OCI-LY3 (cell line): Measurements from ENCODE around the gene IGDCC3.

Experiments used
- H2AFZ ChIP-seq: fragments of 200-600, 300-600 bp; shearing (Covaris generic); 2 replicates; pipeline ENCODE4 v1.6.0; 2014; ENCODE audit warnings: antibody characterized with exemption, low read depth, low read length
- H3K27ac ChIP-seq: fragments of 200-600, 300-600 bp; sonication (generic); 2 replicates; pipeline ENCODE4 v1.5.1; 2014; ENCODE audit warnings: mild to moderate bottlenecking, low read length, moderate library complexity, mixed read lengths
- H3K27me3 ChIP-seq: fragments of 200-600, 300-600 bp; sonication (generic); 2 replicates; pipeline ENCODE4 v1.6.1; 2014; ENCODE audit warnings: low read depth, low read length, mixed read lengths
- H3K36me3 ChIP-seq: fragments of 200-600, 300-600 bp; sonication (generic); replicated peaks from 2 replicates; pipeline ENCODE3; 2014; ENCODE audit warnings: low read depth, low read length, mixed read lengths
- H3K4me1 ChIP-seq: fragments of 300-600, 200-600 bp; sonication (generic); 2 replicates; pipeline ENCODE4 v1.6.1; 2014; ENCODE audit warnings: low read length, mixed read lengths
- H3K4me2 ChIP-seq: fragments of 200-600, 300-600 bp; sonication (generic); 2 replicates; pipeline ENCODE4 v1.6.1; 2014; ENCODE audit warnings: low read length, mixed read lengths
- H3K4me3 ChIP-seq: fragments of 300-600, 200-600 bp; sonication (generic); 2 replicates; pipeline ENCODE4 v1.5.1; 2014; ENCODE audit warnings: antibody characterized with exemption, mild to moderate bottlenecking, low read length, moderate library complexity
- H3K79me2 ChIP-seq: fragments of 300-600, 200-600 bp; shearing (Covaris generic); 2 replicates; pipeline ENCODE4 v1.6.1; 2014; ENCODE audit warnings: mild to moderate bottlenecking, low read length, mixed read lengths
- H3K9ac ChIP-seq: fragments of 300-600, 200-600 bp; shearing (Covaris generic); 2 replicates; pipeline ENCODE4 v1.6.0; 2014; ENCODE audit warnings: mild to moderate bottlenecking, low read length, moderate library complexity
- H3K9me3 ChIP-seq: fragments of 200-600, 300-600 bp; shearing (Covaris generic); 2 replicates; pipeline ENCODE4 v1.6.1; 2014; ENCODE audit warnings: low read length, mixed read lengths; ENCODE audit not compliant: insufficient read depth
- H4K20me1 ChIP-seq: fragments of 200-600, 300-600 bp; sonication (generic); 2 replicates; pipeline ENCODE4 v1.6.1; 2016; ENCODE audit warnings: low read length, mixed read lengths; ENCODE audit not compliant: insufficient read depth
- EZH2phosphoT487 ChIP-seq: fragments of 200-600 bp; shearing (Covaris generic); IDR thresholded peaks from 2 replicates; pipeline ENCODE4 v1.6.1; 2018; ENCODE audit warnings: antibody characterized with exemption, mixed run types, low read depth
- TF ChIP-seq, protein P1 (sequence below): fragments of 200-600, 300-600 bp; sonication (generic); IDR thresholded peaks from 2 replicates; pipeline ENCODE4 v1.5.1; 2014; ENCODE audit warnings: antibody characterized with exemption, low read length, low read depth

Gene IGDCC3

DNA sequence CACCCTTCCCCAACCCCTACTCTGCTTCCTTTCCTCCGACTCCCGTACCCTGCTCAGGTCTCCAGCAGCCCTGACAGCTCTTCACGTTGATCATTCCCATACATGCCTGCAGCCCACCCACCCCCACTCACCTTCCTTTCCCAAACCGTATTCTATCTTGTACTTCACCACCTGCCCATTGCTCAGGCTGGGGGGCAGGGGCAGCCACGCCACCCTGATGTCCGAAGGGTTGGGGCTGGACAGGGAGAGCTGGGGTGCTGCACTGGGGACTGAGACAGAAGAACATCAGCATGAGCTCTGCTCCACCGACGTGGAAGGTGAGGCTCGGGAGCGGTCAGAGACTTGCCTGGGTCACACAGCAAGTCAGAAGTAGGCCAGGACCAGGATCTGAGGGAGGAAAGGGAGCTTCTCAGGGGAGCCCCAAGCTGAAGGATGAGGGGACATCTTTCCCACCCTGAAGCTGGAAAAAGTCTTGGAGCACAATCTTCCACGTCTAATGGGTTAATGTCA lies 16.5 kb upstream of the IGDCC3 start:
- Histone ChIP-seq H3K27me3 (peaks cover 43% of the 10 kb centered on the region), H3K79me2 (no peaks in the 10 kb centered on the region), H3K9ac (no peak overlapping the region), H3K4me3 (no peak overlapping the region), H3K36me3 (no peaks in the 10 kb centered on the region), H3K4me2 (no peak overlapping the region), H4K20me1 (no peaks in the 10 kb centered on the region), H3K27ac (no peak overlapping the region), H3K9me3 (no peaks in the 10 kb centered on the region), H2AFZ (no peak overlapping the region), H3K4me1 (no peaks in the 10 kb centered on the region)
- TF ChIP-seq, protein P1, sequence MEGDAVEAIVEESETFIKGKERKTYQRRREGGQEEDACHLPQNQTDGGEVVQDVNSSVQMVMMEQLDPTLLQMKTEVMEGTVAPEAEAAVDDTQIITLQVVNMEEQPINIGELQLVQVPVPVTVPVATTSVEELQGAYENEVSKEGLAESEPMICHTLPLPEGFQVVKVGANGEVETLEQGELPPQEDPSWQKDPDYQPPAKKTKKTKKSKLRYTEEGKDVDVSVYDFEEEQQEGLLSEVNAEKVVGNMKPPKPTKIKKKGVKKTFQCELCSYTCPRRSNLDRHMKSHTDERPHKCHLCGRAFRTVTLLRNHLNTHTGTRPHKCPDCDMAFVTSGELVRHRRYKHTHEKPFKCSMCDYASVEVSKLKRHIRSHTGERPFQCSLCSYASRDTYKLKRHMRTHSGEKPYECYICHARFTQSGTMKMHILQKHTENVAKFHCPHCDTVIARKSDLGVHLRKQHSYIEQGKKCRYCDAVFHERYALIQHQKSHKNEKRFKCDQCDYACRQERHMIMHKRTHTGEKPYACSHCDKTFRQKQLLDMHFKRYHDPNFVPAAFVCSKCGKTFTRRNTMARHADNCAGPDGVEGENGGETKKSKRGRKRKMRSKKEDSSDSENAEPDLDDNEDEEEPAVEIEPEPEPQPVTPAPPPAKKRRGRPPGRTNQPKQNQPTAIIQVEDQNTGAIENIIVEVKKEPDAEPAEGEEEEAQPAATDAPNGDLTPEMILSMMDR: no peak
- no peak for TF ChIP-seq EZH2phosphoT487

DNA sequence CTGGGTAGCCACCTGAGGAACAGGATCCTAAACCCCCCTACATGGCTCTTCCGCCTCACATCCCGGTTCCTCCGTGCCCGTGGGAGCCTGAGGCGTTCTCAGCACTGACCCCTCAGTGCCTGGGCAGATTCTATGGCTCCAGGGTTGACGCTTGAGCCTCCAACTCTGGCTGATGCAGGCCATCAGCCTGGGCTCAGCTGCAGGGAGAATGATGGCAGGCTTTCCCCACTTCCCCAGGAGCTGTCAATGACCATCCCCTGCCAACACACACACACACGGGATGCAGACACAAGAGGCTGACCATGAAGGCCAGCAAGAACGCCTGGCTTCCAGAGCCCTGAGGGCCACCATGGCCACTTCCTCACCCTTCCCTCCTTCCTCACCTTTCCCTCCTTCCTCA lies 15.8 kb upstream of the IGDCC3 start:
- Histone ChIP-seq H3K9ac (no peak overlapping the region), H3K4me2 (no peak overlapping the region), H2AFZ (no peak overlapping the region), H4K20me1 (no peaks in the 10 kb centered on the region), H3K4me1 (no peaks in the 10 kb centered on the region), H3K9me3 (no peaks in the 10 kb centered on the region), H3K36me3 (no peaks in the 10 kb centered on the region), H3K27me3 (peaks cover 43% of the 10 kb centered on the region), H3K4me3 (no peak overlapping the region), H3K79me2 (no peaks in the 10 kb centered on the region), H3K27ac (no peak overlapping the region)
- TF ChIP-seq, protein P1: no peak
- no peak for TF ChIP-seq EZH2phosphoT487

DNA sequence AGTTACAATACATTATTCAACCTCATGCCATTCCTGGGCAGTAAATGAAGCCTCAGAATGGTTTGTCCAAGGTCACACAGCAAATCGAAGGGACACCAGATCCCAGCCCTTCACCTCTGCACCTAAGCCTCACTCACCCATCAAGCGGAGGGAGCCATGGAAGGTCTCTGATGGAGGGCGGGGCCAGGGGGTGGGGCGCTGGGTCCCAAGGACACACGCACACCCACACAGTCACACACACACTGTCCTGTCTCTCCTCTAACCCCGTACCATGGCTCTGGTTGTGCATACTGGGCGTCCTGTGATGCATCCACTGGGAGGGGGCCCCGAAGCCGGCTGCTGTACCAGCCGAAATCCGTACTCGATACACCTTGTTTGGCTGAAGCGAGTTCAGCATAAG lies 15.3 kb upstream of the IGDCC3 start:
- Histone ChIP-seq H3K27ac (no peak overlapping the region), H3K4me3 (no peak overlapping the region), H3K27me3 (peaks cover 47% of the 10 kb centered on the region), H3K79me2 (no peaks in the 10 kb centered on the region), H3K4me2 (no peak overlapping the region), H4K20me1 (no peaks in the 10 kb centered on the region), H2AFZ (no peak overlapping the region), H3K9ac (no peak overlapping the region), H3K9me3 (no peaks in the 10 kb centered on the region), H3K4me1 (no peaks in the 10 kb centered on the region), H3K36me3 (no peaks in the 10 kb centered on the region)
- TF ChIP-seq, protein P1: no peak
- TF ChIP-seq EZH2phosphoT487: no peak

DNA sequence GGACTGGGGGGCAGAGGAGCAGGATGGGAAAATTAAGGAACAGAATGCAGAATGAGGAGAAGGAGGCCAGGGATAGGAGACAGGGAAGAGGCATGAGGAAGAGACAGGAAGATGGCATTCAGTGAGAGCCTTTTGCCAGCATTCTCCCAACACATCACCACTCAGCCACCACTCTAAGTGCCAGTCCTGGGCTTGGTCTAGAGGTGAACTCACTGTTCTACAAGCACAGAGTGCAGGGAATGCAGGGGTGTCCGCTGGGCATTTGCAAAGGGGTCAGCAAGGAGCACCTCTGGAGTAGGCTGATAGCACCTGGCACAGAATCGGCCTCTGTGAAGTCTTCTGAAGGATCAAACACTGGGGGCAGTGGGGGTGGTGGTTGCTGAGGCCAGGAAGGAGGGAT lies 14.6 kb upstream of the IGDCC3 start:
- Histone ChIP-seq H3K27me3 (peaks cover 42% of the 10 kb centered on the region), H2AFZ (no peak overlapping the region)
- no peak for TF ChIP-seq EZH2phosphoT487
- TF ChIP-seq, protein P1: no peak

More for the DNA sequence above, 14.6 kb upstream of the IGDCC3 start:
- Histone ChIP-seq H3K9me3 (no peaks in the 10 kb centered on the region), H3K27ac (no peak overlapping the region), H3K79me2 (no peaks in the 10 kb centered on the region), H3K4me2 (no peak overlapping the region), H3K4me1 (no peaks in the 10 kb centered on the region), H4K20me1 (no peaks in the 10 kb centered on the region), H3K4me3 (no peak overlapping the region), H3K36me3 (no peaks in the 10 kb centered on the region), H3K9ac (no peak overlapping the region)
